K562 (cell line): ENCODE data around the gene CRYZL1. TPM values are rescaled to one million over a fixed set of nuclear protein-coding genes. Genes with fewer than 3 reads are reported as not detected.

Source experiments
- ATAC-seq: fragments of 200-7000 bp; cut with Tn5 transposase; 3 replicates; pipeline ENCODE4 v1.9.1; 2020; ENCODE audit warnings: moderate library complexity
- BruUV-seq: library from RNA; stranded (reverse); fragments of 400-500 nt; replicated peaks from 2 replicates; lab custom pipeline; 2021; lab: Mats Ljungman, UMichigan
- CTCF ChIA-PET: fragments of 300-600 bp; formaldehyde crosslinking; extraction: SDS; loops from one replicate; lab custom pipeline; 2021; ENCODE audit warnings: low intra/inter-chr PET ratio; lab: Yijun Ruan, JAX
- POLR2A ChIA-PET: fragments of 300-600, 350-650 bp; sonication (Branson Sonifier 250); formaldehyde crosslinking; extraction: SDS; loops from one replicate; lab custom pipeline; 2021; ENCODE audit warnings: antibody characterized with exemption, inconsistent platforms; lab: Yijun Ruan, JAX
- DNase-seq, 4 experiments: peaks; one replicate each; pipeline versions ENCODE4 v3.0.0 to v3.0.0-alpha.2; 2011 to 2018; ENCODE audit warnings: low spot score in 3 of 4, mixed read lengths in 3 of 4; ENCODE audit errors: extremely low read depth in 1 of 4
- FAIRE-seq: peaks from 2 replicates; lab custom pipeline; 2011; peaks lifted over from hg19 to GRCh38; lab: Jason Lieb, UNC
- H2AFZ ChIP-seq: 2 replicates; pipeline ENCODE4 v1.6.0; 2011; ENCODE audit warnings: low read depth, low read length, control low read depth, inconsistent platforms
- H3K27ac ChIP-seq: fragments of 200-600 bp; 3 replicates; pipeline ENCODE4 v1.8.0; 2011; ENCODE audit warnings: low read depth, mild to moderate bottlenecking, control low read depth, inconsistent platforms, low read length, moderate library complexity, mixed read lengths; ENCODE audit errors: extremely low read depth
- H3K27me3 ChIP-seq, 2 experiments: fragments of 300-600 bp in 1 of 2; 2 replicates in 1 of 2; 3 replicates in 1 of 2; pipeline versions ENCODE4 v1.6.0 to v1.8.0; 2011; ENCODE audit warnings: inconsistent platforms in 2 of 2, low read length in 2 of 2, mild to moderate bottlenecking in 1 of 2, mixed read lengths in 1 of 2, moderate library complexity in 1 of 2; ENCODE audit not compliant: control insufficient read depth in 2 of 2, insufficient read depth in 2 of 2
- H3K36me3 ChIP-seq: fragments of 300-600 bp; 3 replicates; pipeline ENCODE4 v1.8.0; 2011; ENCODE audit warnings: mild to moderate bottlenecking, low read length, inconsistent platforms; ENCODE audit not compliant: control insufficient read depth, insufficient read depth
- H3K4me1 ChIP-seq, 2 experiments: fragments of 200-600 bp in 1 of 2; replicated peaks in 1 of 2; 2 replicates in 1 of 2; 3 replicates in 1 of 2; pipeline versions ENCODE4 v1.5.1 to v1.8.0; 2011; ENCODE audit warnings: inconsistent platforms in 2 of 2, low read length in 2 of 2, mild to moderate bottlenecking in 1 of 2, mixed read lengths in 1 of 2, moderate library complexity in 1 of 2; ENCODE audit not compliant: control insufficient read depth in 2 of 2, insufficient read depth in 2 of 2
- H3K4me2 ChIP-seq: 2 replicates; pipeline ENCODE4 v1.6.1; 2011; ENCODE audit warnings: low read length, control low read depth, inconsistent platforms, mixed read lengths; ENCODE audit not compliant: insufficient read depth
- H3K4me3 ChIP-seq: fragments of 200-600 bp; sonication (generic), shearing (Covaris generic); 2 replicates; pipeline ENCODE4 v1.5.1; 2016; ENCODE audit warnings: control low read depth, inconsistent platforms
- H3K79me2 ChIP-seq: fragments of 200-600 bp; 3 replicates; pipeline ENCODE4 v1.8.0; 2011; ENCODE audit warnings: low read length, inconsistent platforms; ENCODE audit not compliant: control insufficient read depth, insufficient read depth
- H3K9ac ChIP-seq, 2 experiments: 2 replicates each; pipeline versions ENCODE4 v1.6.0 to v1.6.1; 2011; ENCODE audit warnings: low read depth in 2 of 2, low read length in 2 of 2, control low read depth in 1 of 2, inconsistent platforms in 1 of 2, mild to moderate bottlenecking in 1 of 2, mixed read lengths in 1 of 2; ENCODE audit not compliant: insufficient read depth in 1 of 2
- H3K9me1 ChIP-seq: one replicate; pipeline ENCODE4 v1.6.0; 2011; ENCODE audit warnings: inconsistent platforms, mild to moderate bottlenecking, low read length, moderate library complexity; ENCODE audit not compliant: control insufficient read depth, insufficient read depth
- H3K9me3 ChIP-seq: replicated peaks from 2 replicates; pipeline ENCODE4 v1.5.1; 2011; ENCODE audit warnings: low read depth, low read length, inconsistent platforms; ENCODE audit not compliant: control insufficient read depth, insufficient read depth
- H4K20me1 ChIP-seq: replicated peaks from 2 replicates; pipeline ENCODE4 v1.6.1; 2011; ENCODE audit warnings: low read length, inconsistent platforms, mixed read lengths; ENCODE audit not compliant: control insufficient read depth, insufficient read depth
- ETS2 ChIP-seq: IDR thresholded peaks from 2 replicates; pipeline ENCODE4 v1.6.1; 2016; ENCODE audit warnings: borderline replicate concordance, missing genetic modification characterization, mild to moderate bottlenecking, moderate library complexity, missing compliant biosample characterization; ENCODE audit not compliant: poor library complexity, severe bottlenecking
- GATAD2B ChIP-seq: fragments of 450-650 bp; IDR thresholded peaks from 2 replicates; pipeline ENCODE4 v1.6.1; 2017; ENCODE audit warnings: mild to moderate bottlenecking, borderline replicate concordance
- MEF2D ChIP-seq: conservative IDR thresholded peaks from 2 replicates; pipeline ENCODE4 v1.6.1; 2016; ENCODE audit warnings: low read depth, missing genetic modification characterization, missing compliant biosample characterization
- MTF1 ChIP-seq: fragments of 250-450 bp; sonication (Bioruptor Pico); IDR thresholded peaks from 2 replicates; pipeline ENCODE4 v1.9.0; 2021; ENCODE audit warnings: moderate library complexity, mild to moderate bottlenecking, inconsistent platforms, borderline replicate concordance
- POLR2A ChIP-seq: fragments of 450-650 bp; conservative IDR thresholded peaks from 2 replicates; pipeline ENCODE4 v1.6.1; 2016
- POLR2G ChIP-seq: fragments of 200-400 bp; formaldehyde crosslinking; IDR thresholded peaks from 2 replicates; pipeline ENCODE4 v1.6.1; 2017; ENCODE audit warnings: low read depth, mild to moderate bottlenecking, antibody characterized with exemption, low read length, moderate library complexity
- RFX7 ChIP-seq: fragments of 250-450 bp; sonication (Bioruptor Pico); IDR thresholded peaks from 2 replicates; pipeline ENCODE4 v1.5.1; 2021; ENCODE audit warnings: mild to moderate bottlenecking
- SNIP1 ChIP-seq: fragments of 450-650 bp; IDR thresholded peaks from 2 replicates; pipeline ENCODE4 v1.7.1; 2017; ENCODE audit warnings: low read depth, mild to moderate bottlenecking
- ZNF121 ChIP-seq: sonication (generic); formaldehyde crosslinking; conservative IDR thresholded peaks from 2 replicates; pipeline ENCODE4 v1.8.0; 2022; ENCODE audit warnings: missing genetic modification reagents
- ZNF551 ChIP-seq: fragments of 250-450 bp; sonication (Bioruptor Pico); IDR thresholded peaks from 2 replicates; pipeline ENCODE4 v1.5.0; 2021; ENCODE audit warnings: mild to moderate bottlenecking, moderate library complexity
- ZNF780A ChIP-seq: fragments of 250-450 bp; sonication (Bioruptor Pico); IDR thresholded peaks from 2 replicates; pipeline ENCODE4 v1.5.0; 2021; ENCODE audit warnings: mild to moderate bottlenecking
- WGBS: fragments of 100-300 bp; shearing (Covaris generic); methylation state at CpG from one replicate; pipeline ENCODE4 v1.1.6; 2016; ENCODE audit warnings: low coverage, mixed read lengths; ENCODE audit not compliant: insufficient coverage; ENCODE audit errors: missing lambda C conversion rate; 5-methylcytosine and 5-hydroxymethylcytosine counted together
- in situ Hi-C: fragments of 300-500 bp; cut with MboI; formaldehyde crosslinking; loops from 4 replicates; pipeline ENCODE4 v1.15.0; 2018; ENCODE audit warnings: inconsistent platforms, mixed read lengths
- intact Hi-C: fragments of 100-400 bp; cut with micrococcal nuclease; formaldehyde crosslinking; loops from 2 replicates; pipeline ENCODE4 v1.14.2; 2022
- polyA plus RNA-seq, 8 experiments: library from polyadenylated mRNA; depleted of rRNA in 4 of 8; stranded (reverse) in 5 of 8; unstranded in 3 of 8; fragments of >200 nt; fragmentation: Nextera tagmentation in 2 of 8; fragmentation: Illumina TruSeq in 1 of 8; extraction: Ambion mirVana in 2 of 8; extraction: Trizol in 1 of 8; gene quantifications; 2 replicates each; pipeline versions ENCODE4 v1.2.1 to v1.2.3, GENCODE V29; 2011 to 2014; ENCODE audit warnings: inconsistent platforms in 1 of 8, missing spikeins in 1 of 8
- total RNA-seq, 7 experiments: library from RNA; depleted of rRNA in 6 of 7; stranded (reverse); fragments of >200 nt in 6 of 7; fragmentation: Illumina TruSeq in 2 of 7; extraction: Trizol in 2 of 7; gene quantifications; 2 replicates each; pipeline versions ENCODE4 v1.2.1 to v1.2.3, GENCODE V29; 2011 to 2021; ENCODE audit warnings: low replicate concordance in 1 of 7
- TF ChIP-seq, protein P1 (sequence below), 2 experiments: fragments of 450-650 bp; conservative IDR thresholded peaks; 2 replicates each; pipeline ENCODE4 v1.6.1; 2017; ENCODE audit warnings: mild to moderate bottlenecking in 2 of 2, moderate library complexity in 2 of 2
- TF ChIP-seq, protein P2 (sequence below): sonication (generic); formaldehyde crosslinking; IDR thresholded peaks from 2 replicates; pipeline ENCODE4 v1.8.0; 2022; ENCODE audit warnings: mild to moderate bottlenecking, missing genetic modification reagents
- TF ChIP-seq, protein P3 (sequence below), 3 experiments: IDR thresholded peaks in 2 of 3; conservative IDR thresholded peaks in 1 of 3; 2 replicates each; pipeline ENCODE4 v1.5.1; 2011 to 2012; ENCODE audit warnings: low read length in 3 of 3, mild to moderate bottlenecking in 3 of 3, control low read depth in 2 of 3, improper control_type of control experiment in 1 of 3, inconsistent platforms in 1 of 3, low read depth in 1 of 3, mixed read lengths in 1 of 3, moderate library complexity in 1 of 3; ENCODE audit not compliant: insufficient read depth in 2 of 3

Gene CRYZL1
- total and polyA plus RNA-seq, 9 of the 15 experiments (the other 6 are each of a cell fraction or from before 2014, with no cell fraction given) = 19.9 to 98.2 (median 39.2) TPM

DNA sequence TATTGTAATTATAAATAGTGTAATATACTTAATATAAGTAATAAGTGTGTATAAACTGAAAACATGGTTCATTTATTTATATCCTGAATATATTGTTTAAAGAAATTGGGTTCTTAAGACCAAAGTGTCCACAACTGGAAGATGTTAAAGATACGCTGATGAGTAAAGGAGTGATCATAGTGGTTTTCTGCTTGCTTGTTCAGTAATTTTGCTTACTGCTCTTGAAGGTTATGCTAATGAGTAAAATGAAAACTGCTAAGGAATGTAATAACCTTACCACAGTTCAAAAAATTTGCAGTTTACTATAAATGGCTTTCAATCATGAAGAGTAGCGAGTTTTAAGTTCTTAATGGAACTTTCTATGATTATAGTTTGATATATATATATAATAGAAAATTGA is 75.0 kb downstream of the CRYZL1 start (continued):
- TF ChIP-seq ETS2 (tag) = no peak

DNA sequence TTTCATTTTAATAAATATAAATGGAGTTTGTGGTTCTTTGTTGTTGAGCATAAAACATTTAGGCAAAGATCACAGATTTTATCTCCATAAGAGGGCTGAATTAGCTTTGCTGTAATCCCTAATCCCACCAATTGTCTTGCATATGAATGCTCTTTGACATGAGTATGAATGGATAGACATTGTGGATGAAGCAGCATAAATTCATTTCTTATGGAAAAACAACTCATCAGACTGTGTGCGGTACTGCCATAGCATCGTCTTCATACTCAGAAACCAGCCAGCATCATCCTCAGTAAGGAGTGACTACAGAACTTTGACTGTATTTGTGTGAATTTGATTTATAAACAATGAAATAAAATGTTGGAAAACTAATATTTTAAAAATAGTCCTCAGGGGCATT is 79.2 kb downstream of the CRYZL1 start:
- CTCF ChIA-PET = no interaction called here
- no peak for TF ChIP-seq ZNF551 (CRISPR knock-in tag)
- 0 out of 2 replicates have a peak, but pooled peaks have one; percentile 25 for TF ChIP-seq POLR2A
- TF ChIP-seq RFX7 (CRISPR knock-in tag) = no peak
- TF ChIP-seq, protein P1, sequence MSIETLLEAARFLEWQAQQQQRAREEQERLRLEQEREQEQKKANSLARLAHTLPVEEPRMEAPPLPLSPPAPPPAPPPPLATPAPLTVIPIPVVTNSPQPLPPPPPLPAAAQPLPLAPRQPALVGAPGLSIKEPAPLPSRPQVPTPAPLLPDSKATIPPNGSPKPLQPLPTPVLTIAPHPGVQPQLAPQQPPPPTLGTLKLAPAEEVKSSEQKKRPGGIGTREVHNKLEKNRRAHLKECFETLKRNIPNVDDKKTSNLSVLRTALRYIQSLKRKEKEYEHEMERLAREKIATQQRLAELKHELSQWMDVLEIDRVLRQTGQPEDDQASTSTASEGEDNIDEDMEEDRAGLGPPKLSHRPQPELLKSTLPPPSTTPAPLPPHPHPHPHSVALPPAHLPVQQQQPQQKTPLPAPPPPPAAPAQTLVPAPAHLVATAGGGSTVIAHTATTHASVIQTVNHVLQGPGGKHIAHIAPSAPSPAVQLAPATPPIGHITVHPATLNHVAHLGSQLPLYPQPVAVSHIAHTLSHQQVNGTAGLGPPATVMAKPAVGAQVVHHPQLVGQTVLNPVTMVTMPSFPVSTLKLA (conservative IDR thresholded peaks at IDR 0.05) = no peak
- no peak for TF ChIP-seq ZNF121
- no peak for TF ChIP-seq MEF2D (tag)
- no peak for TF ChIP-seq GATAD2B
- TF ChIP-seq, protein P2, sequence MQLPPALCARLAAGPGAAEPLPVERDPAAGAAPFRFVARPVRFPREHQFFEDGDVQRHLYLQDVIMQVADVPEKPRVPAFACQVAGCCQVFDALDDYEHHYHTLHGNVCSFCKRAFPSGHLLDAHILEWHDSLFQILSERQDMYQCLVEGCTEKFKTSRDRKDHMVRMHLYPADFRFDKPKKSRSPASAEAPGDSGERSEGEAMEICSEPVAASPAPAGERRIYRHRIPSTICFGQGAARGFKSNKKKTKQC (CRISPR knock-in tag) = no peak
- TF ChIP-seq POLR2G = 0 out of 2 replicates have a peak, but pooled peaks have one; percentile 37
- no peak for TF ChIP-seq ZNF780A (CRISPR knock-in tag)
- TF ChIP-seq, protein P3, sequence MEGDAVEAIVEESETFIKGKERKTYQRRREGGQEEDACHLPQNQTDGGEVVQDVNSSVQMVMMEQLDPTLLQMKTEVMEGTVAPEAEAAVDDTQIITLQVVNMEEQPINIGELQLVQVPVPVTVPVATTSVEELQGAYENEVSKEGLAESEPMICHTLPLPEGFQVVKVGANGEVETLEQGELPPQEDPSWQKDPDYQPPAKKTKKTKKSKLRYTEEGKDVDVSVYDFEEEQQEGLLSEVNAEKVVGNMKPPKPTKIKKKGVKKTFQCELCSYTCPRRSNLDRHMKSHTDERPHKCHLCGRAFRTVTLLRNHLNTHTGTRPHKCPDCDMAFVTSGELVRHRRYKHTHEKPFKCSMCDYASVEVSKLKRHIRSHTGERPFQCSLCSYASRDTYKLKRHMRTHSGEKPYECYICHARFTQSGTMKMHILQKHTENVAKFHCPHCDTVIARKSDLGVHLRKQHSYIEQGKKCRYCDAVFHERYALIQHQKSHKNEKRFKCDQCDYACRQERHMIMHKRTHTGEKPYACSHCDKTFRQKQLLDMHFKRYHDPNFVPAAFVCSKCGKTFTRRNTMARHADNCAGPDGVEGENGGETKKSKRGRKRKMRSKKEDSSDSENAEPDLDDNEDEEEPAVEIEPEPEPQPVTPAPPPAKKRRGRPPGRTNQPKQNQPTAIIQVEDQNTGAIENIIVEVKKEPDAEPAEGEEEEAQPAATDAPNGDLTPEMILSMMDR (IDR thresholded peaks at IDR 0.05 in 2 of 3, conservative IDR thresholded peaks at IDR 0.05 in 1 of 3; ENCODE audit: insufficient read depth in 2 of 3, low read depth in 1 of 3, low read length in 3 of 3) = no peak
- TF ChIP-seq MTF1 (CRISPR knock-in tag) = no peak
- no peak for TF ChIP-seq SNIP1

More for the DNA sequence above, 79.2 kb downstream of the CRYZL1 start:
- no peaks in the 10 kb centered on the region for H3K9me1 ChIP-seq
- no peak overlapping the region for H2AFZ ChIP-seq
- H3K9me3 ChIP-seq = no peaks in the 10 kb centered on the region
- no peaks in the 10 kb centered on the region for H4K20me1 ChIP-seq
- intact Hi-C loops = no loop called here
- no peak for FAIRE-seq
- no peak overlapping the region for H3K4me3 ChIP-seq
- no peak overlapping the region for H3K4me2 ChIP-seq
- no peak for DNase-seq
- peaks cover 70% of the 10 kb centered on the region for H3K79me2 ChIP-seq
- no peak overlapping the region for H3K27ac ChIP-seq
- H3K36me3 ChIP-seq = peaks cover 97% of the 10 kb centered on the region
- ATAC-seq = no peak
- in situ Hi-C loops = no loop called here
- H3K27me3 ChIP-seq = no peaks in the 10 kb centered on the region
- no TSS peak for BruUV-seq
- H3K9ac ChIP-seq = no peak overlapping the region
- H3K4me1 ChIP-seq = no peaks in the 10 kb centered on the region
- POLR2A ChIA-PET = interaction anchor here (1.8 to 3.2 kb wide), 2 partner anchors 10 to 11 kb away, joined by 3 to 11 read pairs; no protein-coding TSS in a partner anchor
- 97% methylated on average over 2 of the region's 2 CpGs for WGBS
